ENCODE results near the gene EPN2.

EPN2 gene

DNA sequence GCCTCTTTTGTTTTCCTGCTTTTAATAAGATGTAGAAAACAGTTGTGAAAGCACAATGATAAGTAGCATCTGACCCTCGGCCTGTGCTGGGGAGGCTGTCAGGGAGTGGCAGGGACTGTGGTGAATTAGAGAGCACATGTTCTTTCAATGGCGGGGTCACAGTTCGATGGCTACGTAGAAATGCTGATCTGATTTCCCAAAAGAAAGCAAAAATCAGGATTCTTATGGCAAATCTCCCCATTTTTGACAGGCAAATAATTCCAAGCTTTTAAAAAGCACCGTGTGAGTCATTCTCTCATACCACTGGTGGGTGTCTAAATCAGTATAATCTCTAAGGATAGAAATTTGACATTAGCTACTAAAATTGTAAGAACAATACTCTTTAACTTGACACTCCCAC is 137.0 kb downstream of the EPN2 start:
- TF ChIP-seq, protein P1, sequence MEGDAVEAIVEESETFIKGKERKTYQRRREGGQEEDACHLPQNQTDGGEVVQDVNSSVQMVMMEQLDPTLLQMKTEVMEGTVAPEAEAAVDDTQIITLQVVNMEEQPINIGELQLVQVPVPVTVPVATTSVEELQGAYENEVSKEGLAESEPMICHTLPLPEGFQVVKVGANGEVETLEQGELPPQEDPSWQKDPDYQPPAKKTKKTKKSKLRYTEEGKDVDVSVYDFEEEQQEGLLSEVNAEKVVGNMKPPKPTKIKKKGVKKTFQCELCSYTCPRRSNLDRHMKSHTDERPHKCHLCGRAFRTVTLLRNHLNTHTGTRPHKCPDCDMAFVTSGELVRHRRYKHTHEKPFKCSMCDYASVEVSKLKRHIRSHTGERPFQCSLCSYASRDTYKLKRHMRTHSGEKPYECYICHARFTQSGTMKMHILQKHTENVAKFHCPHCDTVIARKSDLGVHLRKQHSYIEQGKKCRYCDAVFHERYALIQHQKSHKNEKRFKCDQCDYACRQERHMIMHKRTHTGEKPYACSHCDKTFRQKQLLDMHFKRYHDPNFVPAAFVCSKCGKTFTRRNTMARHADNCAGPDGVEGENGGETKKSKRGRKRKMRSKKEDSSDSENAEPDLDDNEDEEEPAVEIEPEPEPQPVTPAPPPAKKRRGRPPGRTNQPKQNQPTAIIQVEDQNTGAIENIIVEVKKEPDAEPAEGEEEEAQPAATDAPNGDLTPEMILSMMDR (IDR thresholded peaks at IDR 0.05; ENCODE audit: insufficient read depth, low read depth, low read length, missing control alignments): no peak
- DNase-seq (ENCODE audit: low read depth): no peak
- H3K4me3 ChIP-seq (ENCODE audit: low read depth, low read length): no peak overlapping the region

DNA sequence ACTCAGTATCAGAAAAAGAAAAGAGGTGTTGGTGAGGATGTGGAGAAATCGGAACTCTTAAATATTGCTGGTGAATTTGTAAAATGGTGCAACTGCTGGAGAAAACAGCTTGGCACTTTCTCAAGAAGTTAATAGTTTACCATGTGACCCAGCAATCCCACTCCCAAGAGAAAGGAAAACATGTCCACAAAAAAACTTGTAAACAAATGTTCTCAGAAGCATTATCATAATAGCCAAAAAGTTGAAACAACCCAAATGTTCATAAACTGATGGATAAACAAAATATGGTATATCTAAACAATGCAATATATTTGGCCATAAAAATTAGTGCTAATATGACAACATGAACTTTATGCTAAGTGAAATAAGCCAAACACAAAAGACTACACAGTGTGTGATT is 138.6 kb downstream of the EPN2 start:
- TF ChIP-seq, protein P1 (IDR thresholded peaks at IDR 0.05; ENCODE audit: insufficient read depth, low read depth, low read length, missing control alignments): no peak
- no peak overlapping the region for H3K4me3 ChIP-seq (ENCODE audit: low read depth, low read length)
- DNase-seq (ENCODE audit: low read depth): no peak

DNA sequence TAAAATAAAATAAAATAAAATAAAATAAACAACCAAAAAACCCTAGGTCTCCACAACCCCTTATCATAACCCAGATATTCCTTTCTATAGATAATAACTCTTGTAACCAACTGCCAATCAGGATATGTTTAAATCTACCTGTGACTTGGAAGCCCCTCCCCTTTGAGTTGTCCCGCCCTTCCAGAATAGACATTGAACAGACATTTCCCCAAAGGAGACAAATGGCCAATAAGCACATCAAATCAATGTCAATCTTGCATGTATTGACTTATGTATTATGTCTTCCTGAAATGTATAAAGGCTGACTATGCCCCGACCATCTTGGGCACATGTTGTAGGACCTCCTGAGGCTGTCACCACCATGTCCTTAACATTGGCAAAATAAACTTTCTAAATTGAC is 139.6 kb downstream of the EPN2 start:
- TF ChIP-seq, protein P1 (IDR thresholded peaks at IDR 0.05; ENCODE audit: insufficient read depth, low read depth, low read length, missing control alignments): no peak

DNA sequence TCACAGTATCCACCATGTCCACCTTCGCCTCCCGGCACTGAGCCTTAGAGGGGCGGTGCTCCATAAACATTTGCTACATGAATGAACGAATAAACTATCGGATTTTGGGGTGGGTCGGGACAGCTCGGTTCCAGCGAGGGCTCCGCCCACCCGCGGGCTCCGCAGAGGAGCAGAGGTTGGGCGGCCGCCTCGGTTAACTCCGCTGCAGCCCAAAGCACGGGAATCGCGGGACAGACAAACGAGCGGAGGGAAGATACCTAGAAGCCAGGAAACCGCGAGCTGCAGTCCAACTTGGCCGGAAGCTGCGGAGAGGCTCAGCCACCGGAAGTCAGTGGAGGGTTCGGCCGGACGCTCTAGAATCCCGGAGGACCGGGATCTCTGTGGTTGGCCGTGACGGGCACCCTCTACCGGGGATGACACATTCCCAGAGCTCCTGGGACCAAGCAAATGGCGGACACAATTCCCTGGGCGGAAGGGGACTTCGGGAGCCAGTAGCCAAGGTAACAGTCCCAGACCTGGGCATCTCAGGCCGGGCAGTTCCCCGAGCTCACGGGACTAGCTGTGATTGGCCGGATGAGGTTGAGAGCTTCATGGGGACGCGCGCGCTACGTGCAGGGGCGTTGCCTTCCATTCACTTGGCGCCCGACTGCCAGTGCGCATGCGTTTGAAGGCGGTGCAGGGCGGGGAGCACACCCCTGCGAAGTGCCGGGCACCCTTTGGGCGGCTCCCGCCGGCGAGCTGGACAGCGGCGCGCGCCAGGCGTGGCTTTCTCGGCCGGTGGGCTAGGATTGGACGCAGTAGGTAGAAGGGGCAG is 140.6 kb downstream of the EPN2 start:
- TF ChIP-seq, protein P1 (IDR thresholded peaks at IDR 0.05; ENCODE audit: insufficient read depth, low read depth, low read length, missing control alignments): no peak
- peak overlapping the region; percentile 73 for H3K4me3 ChIP-seq (ENCODE audit: low read depth, low read length)
- peak; percentile 99 for DNase-seq (ENCODE audit: low read depth)

More for the DNA sequence above, 139.6 kb downstream of the EPN2 start:
- peak; percentile 31 for DNase-seq (ENCODE audit: low read depth)
- H3K4me3 ChIP-seq (ENCODE audit: low read depth, low read length): peak overlapping the region; percentile 73

DNA sequence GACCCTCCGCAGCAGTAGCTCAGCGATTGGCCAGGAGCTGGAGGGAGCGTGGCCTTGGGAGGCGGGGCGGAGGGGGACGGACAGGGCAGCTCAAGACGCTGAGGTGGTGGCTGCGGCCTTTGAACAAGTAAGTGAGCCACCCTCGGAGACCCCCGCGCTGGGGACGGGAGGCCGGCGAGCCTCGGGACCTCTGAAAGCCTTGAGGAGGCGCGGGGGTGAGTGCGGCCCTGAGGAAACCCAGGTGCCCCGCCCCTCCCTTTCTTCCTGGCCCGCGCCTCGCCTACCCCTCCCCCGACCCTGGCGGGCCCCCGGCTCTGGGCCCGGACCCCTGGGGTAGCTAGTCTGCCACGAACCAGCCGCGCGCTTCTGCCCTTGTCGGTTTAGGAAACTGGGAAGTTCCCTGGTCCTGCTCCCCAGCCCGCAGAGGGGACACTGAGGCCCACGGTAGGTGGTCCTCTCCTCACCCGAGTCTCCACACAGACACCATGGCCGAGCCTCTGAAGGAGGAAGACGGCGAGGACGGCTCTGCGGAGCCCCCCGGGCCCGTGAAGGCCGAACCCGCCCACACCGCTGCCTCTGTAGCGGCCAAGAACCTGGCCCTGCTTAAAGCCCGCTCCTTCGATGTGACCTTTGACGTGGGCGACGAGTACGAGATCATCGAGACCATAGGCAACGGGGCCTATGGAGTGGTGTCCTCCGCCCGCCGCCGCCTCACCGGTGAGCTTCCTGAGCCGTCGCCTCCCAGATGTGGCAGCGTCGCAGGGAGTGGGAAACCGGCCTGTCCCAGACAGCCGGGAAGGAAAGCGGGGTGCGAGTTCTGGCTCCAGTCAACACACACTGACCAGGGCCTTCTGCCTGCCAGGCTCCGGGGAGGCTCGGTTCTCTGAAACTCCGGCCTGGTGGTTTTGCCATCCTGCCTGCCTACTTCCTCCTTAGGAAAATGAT is 141.5 kb downstream of the EPN2 start, which contains the start of gene MAPK7:
Gene MAPK7 (plus strand): TSS at position 83 of the 945 bp plus-strand sequence. CDS start 403 bp downstream, at position 486.
- TF ChIP-seq, protein P1 (IDR thresholded peaks at IDR 0.05; ENCODE audit: insufficient read depth, low read depth, low read length, missing control alignments): no peak
- no peak for DNase-seq (ENCODE audit: low read depth)
- H3K4me3 ChIP-seq (ENCODE audit: low read depth, low read length): peak within 1 kb of the TSS; percentile 73

DNA sequence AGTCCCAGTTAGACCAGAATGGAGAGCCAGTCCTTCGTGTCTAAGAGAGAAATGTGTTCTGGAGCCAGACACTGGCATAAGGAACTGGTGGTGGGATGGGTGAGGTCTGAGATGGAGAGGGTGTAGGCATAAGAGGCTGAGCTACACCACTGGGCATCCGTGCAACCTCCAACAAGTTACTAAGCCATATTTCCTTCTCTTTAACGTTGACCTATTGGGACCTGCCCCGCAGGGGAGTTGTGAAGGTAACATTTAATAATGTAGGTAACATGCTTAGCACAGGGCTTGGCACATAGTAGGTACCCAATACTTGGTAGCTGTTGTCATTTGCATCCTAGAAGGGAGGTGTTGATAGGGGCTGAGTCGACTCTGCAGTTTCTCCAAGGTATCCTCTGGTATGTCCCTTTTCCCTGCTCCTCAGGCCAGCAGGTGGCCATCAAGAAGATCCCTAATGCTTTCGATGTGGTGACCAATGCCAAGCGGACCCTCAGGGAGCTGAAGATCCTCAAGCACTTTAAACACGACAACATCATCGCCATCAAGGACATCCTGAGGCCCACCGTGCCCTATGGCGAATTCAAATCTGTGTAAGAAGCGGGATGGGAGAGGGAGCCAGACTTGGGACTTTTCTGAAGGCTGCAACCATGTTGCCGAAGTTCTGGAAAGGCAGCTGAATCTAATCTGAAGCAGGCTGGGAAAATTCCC is 142.3 kb downstream of the EPN2 start:
- DNase-seq (ENCODE audit: low read depth): no peak
- peak overlapping the region; percentile 73 for H3K4me3 ChIP-seq (ENCODE audit: low read depth, low read length)
- TF ChIP-seq, protein P1 (IDR thresholded peaks at IDR 0.05; ENCODE audit: insufficient read depth, low read depth, low read length, missing control alignments): no peak

Measured in GM12865 (cell line).